B cell (primary cell): ENCODE data around the gene ERG. TPM values are rescaled to one million over a fixed set of nuclear protein-coding genes. Genes with fewer than 3 reads are reported as not detected.

Experiments used
- ATAC-seq: fragments of 200-7000 bp; cut with Tn5 transposase; one replicate; pipeline ENCODE4 v1.10.0; 2021; ENCODE audit warnings: low read depth, mild to moderate bottlenecking, moderate number of reproducible peaks, moderate library complexity
- CTCF ChIA-PET: fragments of 350-600 bp; sonication (Branson Sonifier 250); formaldehyde crosslinking; loops from one replicate; lab custom pipeline; 2021; ENCODE audit warnings: antibody characterized with exemption, inconsistent platforms; lab: Charles Lee
- POLR2A ChIA-PET: fragments of 350-600 bp; sonication (Branson Sonifier 250); formaldehyde crosslinking; loops from one replicate; lab custom pipeline; 2021; ENCODE audit warnings: antibody characterized with exemption; lab: Charles Lee
- DNase-seq: peaks from one replicate; pipeline ENCODE4 v3.0.0; 2013
- H2AFZ ChIP-seq: 2 replicates; pipeline ENCODE4 v1.6.1; 2012; ENCODE audit warnings: mild to moderate bottlenecking, low read depth, low read length; ENCODE audit not compliant: insufficient read depth, poor library complexity, severe bottlenecking
- H3K27ac ChIP-seq, 2 donors: 1 replicate in 1 of 2; 2 replicates in 1 of 2; pipeline ENCODE4 v1.5.1; 2012 to 2013; ENCODE audit warnings: low read length in 2 of 2, mild to moderate bottlenecking in 2 of 2, moderate library complexity in 1 of 2
- H3K27me3 ChIP-seq, 4 experiments: fragments of 200-600 bp in 1 of 4; sonication (generic) in 1 of 4; replicated peaks in 1 of 4; 1 replicate in 2 of 4; 2 replicates in 2 of 4; pipeline versions ENCODE4 v1.6.1 to v1.7.0; 2013 to 2016; ENCODE audit warnings: low read length in 3 of 4, mild to moderate bottlenecking in 2 of 4, mixed read lengths in 1 of 4, moderate library complexity in 1 of 4; ENCODE audit not compliant: insufficient read depth in 4 of 4, control insufficient read depth in 3 of 4; ENCODE audit errors: control extremely low read depth in 1 of 4
- H3K36me3 ChIP-seq, 2 experiments: replicated peaks in 1 of 2; 1 replicate in 1 of 2; 2 replicates in 1 of 2; pipeline versions ENCODE4 v1.6.1 to v1.7.1; 2013; ENCODE audit warnings: low read length in 1 of 2; ENCODE audit not compliant: insufficient read depth in 2 of 2, control insufficient read depth in 1 of 2; ENCODE audit errors: control extremely low read depth in 1 of 2, extremely low read depth in 1 of 2
- H3K4me1 ChIP-seq, 2 donors: fragments of 200-600 bp in 1 of 2; sonication (generic) in 1 of 2; 1 replicate in 1 of 2; 2 replicates in 1 of 2; pipeline versions ENCODE4 v1.5.1 to v1.6.1; 2013 to 2017; ENCODE audit warnings: low read length in 2 of 2; ENCODE audit not compliant: control insufficient read depth in 2 of 2, insufficient read depth in 2 of 2
- H3K4me2 ChIP-seq: replicated peaks from 2 replicates; pipeline ENCODE3; 2012; ENCODE audit warnings: mild to moderate bottlenecking, low read depth, low read length; ENCODE audit not compliant: poor library complexity, severe bottlenecking
- H3K4me3 ChIP-seq, 5 experiments: fragments of 200-600 bp in 1 of 5; sonication (generic) in 1 of 5; 1 replicate in 3 of 5; 2 replicates in 2 of 5; pipeline versions ENCODE4 v1.5.1 to v1.7.0; 2011 to 2016; ENCODE audit warnings: low read length in 4 of 5, mild to moderate bottlenecking in 4 of 5, low read depth in 2 of 5, control low read depth in 1 of 5, moderate library complexity in 1 of 5; ENCODE audit not compliant: insufficient read depth in 1 of 5; ENCODE audit errors: control extremely low read depth in 1 of 5, extremely low read depth in 1 of 5
- H3K79me2 ChIP-seq: fragments of 200-600 bp; sonication (generic); one replicate; pipeline ENCODE4 v1.6.0; 2016; ENCODE audit warnings: low read length; ENCODE audit not compliant: control insufficient read depth, insufficient read depth
- H3K9ac ChIP-seq: fragments of 200-600 bp; sonication (generic); 2 replicates; pipeline ENCODE4 v1.6.1; 2017; ENCODE audit warnings: mild to moderate bottlenecking, low read length, moderate library complexity
- H3K9me3 ChIP-seq, 3 donors: one replicate each; pipeline versions ENCODE4 v1.6.1 to v1.7.1; 2013; ENCODE audit warnings: low read length in 2 of 3; ENCODE audit not compliant: control insufficient read depth in 2 of 3, insufficient read depth in 1 of 3; ENCODE audit errors: control extremely low read depth in 1 of 3
- H4K20me1 ChIP-seq: 2 replicates; pipeline ENCODE4 v1.6.0; 2012; ENCODE audit warnings: mild to moderate bottlenecking, low read length; ENCODE audit not compliant: insufficient read depth, control insufficient read depth, poor library complexity, severe bottlenecking
- H3K27ac Mint-ChIP-seq: one replicate; pipeline ENCODE4 v1.8.0; 2021; ENCODE audit warnings: mixed read lengths
- H3K27me3 Mint-ChIP-seq: one replicate; pipeline ENCODE4 v1.8.0; 2021; ENCODE audit warnings: mixed read lengths
- H3K4me1 Mint-ChIP-seq: one replicate; pipeline ENCODE4 v1.8.0; 2021; ENCODE audit warnings: mixed read lengths
- H3K4me3 Mint-ChIP-seq: one replicate; pipeline ENCODE4 v1.8.0; 2021; ENCODE audit warnings: mixed read lengths
- H3K9me3 Mint-ChIP-seq: one replicate; pipeline ENCODE4 v1.8.0; 2022; ENCODE audit warnings: mixed read lengths; ENCODE audit not compliant: insufficient read depth
- EZH2 ChIP-seq: IDR thresholded peaks from 2 replicates; pipeline ENCODE4 v1.6.1; 2012; ENCODE audit warnings: borderline replicate concordance, low read depth, mild to moderate bottlenecking, moderate library complexity, low read length; ENCODE audit not compliant: insufficient read depth, poor library complexity, severe bottlenecking
- WGBS: methylation state at CpG from one replicate; pipeline ENCODE4 v1.1.5; 2013; ENCODE audit warnings: missing lambda C conversion rate; ENCODE audit not compliant: insufficient coverage; 5-methylcytosine and 5-hydroxymethylcytosine counted together
- intact Hi-C: fragments of 100-400 bp; cut with micrococcal nuclease; formaldehyde crosslinking; loops from one replicate; pipeline ENCODE4 v1.10.0; 2022
- polyA plus RNA-seq: library from polyadenylated mRNA; depleted of rRNA; stranded (reverse); fragments of >200 nt; gene quantifications from 2 replicates; pipeline ENCODE4 v1.2.3, GENCODE V29; 2012
- total RNA-seq, 2 donors: library from RNA; stranded (reverse); fragments of 120-200 nt in 1 of 2; gene quantifications; 1 replicate in 1 of 2; 2 replicates in 1 of 2; pipeline versions ENCODE4 v1.2.3 to v1.2.4, GENCODE V29; 2013 to 2022
- TF ChIP-seq, protein P1 (sequence below): fragments of 200-600 bp; IDR thresholded peaks from one replicate; pipeline ENCODE4 v1.8.0; 2022; ENCODE audit warnings: antibody characterized with exemption, mild to moderate bottlenecking

The ERG gene
- total and polyA plus RNA-seq, 2 donors (not counting 1 experiment from before 2014, with no cell fraction given) = 0.17 TPM; not detected in 1

DNA sequence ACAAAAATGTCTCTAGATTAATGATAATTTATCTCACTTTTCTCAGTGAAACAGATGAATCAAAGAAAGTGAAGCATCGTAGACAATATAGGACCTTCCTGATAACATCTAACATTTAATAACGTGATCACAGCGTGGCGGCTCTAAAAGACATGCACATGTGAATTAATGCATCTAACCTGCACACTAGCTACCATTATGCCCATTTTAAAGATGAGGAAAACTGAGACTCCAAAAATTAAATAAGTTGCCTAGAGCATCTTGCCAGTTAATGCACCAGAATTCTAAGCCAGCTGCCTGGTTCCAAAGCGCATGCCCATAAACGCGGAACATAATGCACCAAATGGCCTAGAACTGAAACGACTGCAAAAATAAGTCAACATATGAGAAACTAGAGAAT, 23.5 kb downstream of the ERG start:
- WGBS = 100% methylated on average over 1 of the region's 8 CpGs
- Histone ChIP-seq H3K27me3 (peaks cover 0 to 21% (median 2%) of the 10 kb centered on the region in 4 experiments), H3K4me3 (no peak overlapping the region), H2AFZ (no peak overlapping the region), H3K9ac (no peak overlapping the region), H3K9me3 (peaks cover 0 to 3% (median 0%) of the 10 kb centered on the region in 3 donors), H3K27ac (no peak overlapping the region), H3K4me2 (no peak overlapping the region), H4K20me1 (no peaks in the 10 kb centered on the region), H3K4me1 (no peaks in the 10 kb centered on the region), H3K36me3 (no peaks in the 10 kb centered on the region), H3K79me2 (no peaks in the 10 kb centered on the region)
- no peak overlapping the region for H3K4me3 Mint-ChIP-seq
- H3K27ac Mint-ChIP-seq = no peak overlapping the region
- H3K4me1 Mint-ChIP-seq = peaks cover 4% of the 10 kb centered on the region
- H3K9me3 Mint-ChIP-seq = no peaks in the 10 kb centered on the region
- ChIA-PET CTCF (no interaction called here), POLR2A (no interaction called here)
- DNase-seq (no peak), ATAC-seq (no peak)
- peaks cover 38% of the 10 kb centered on the region for H3K27me3 Mint-ChIP-seq
- intact Hi-C loops = no loop called here
- TF ChIP-seq, protein P1, sequence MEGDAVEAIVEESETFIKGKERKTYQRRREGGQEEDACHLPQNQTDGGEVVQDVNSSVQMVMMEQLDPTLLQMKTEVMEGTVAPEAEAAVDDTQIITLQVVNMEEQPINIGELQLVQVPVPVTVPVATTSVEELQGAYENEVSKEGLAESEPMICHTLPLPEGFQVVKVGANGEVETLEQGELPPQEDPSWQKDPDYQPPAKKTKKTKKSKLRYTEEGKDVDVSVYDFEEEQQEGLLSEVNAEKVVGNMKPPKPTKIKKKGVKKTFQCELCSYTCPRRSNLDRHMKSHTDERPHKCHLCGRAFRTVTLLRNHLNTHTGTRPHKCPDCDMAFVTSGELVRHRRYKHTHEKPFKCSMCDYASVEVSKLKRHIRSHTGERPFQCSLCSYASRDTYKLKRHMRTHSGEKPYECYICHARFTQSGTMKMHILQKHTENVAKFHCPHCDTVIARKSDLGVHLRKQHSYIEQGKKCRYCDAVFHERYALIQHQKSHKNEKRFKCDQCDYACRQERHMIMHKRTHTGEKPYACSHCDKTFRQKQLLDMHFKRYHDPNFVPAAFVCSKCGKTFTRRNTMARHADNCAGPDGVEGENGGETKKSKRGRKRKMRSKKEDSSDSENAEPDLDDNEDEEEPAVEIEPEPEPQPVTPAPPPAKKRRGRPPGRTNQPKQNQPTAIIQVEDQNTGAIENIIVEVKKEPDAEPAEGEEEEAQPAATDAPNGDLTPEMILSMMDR = no peak

DNA sequence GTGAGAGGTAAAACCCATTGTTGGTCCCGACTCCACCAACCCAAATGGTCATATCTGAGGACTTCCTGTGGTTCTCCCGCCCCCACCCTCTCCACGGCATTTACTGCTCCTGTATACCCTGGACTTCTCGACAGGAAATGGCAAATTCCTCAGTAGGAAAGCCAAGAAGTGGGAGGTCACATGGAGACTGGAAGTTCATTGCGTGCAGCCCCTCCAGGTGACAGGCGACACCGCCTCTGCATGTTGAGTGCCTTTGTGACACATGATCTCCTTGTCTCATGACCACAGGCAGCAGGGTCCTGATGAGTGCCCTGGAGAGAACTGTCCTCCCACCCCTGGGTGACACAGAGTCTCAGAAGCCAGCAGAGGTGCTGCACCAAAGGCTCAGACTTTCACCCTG, 24.2 kb downstream of the ERG start:
- ATAC-seq (no peak), DNase-seq (no peak)
- Mint-ChIP-seq H3K27me3 (peaks cover 34% of the 10 kb centered on the region), H3K9me3 (no peaks in the 10 kb centered on the region), H3K4me3 (no peak overlapping the region), H3K4me1 (peaks cover 4% of the 10 kb centered on the region), H3K27ac (no peak overlapping the region)
- no peaks in the 10 kb centered on the region for H3K36me3 ChIP-seq
- no peak for TF ChIP-seq EZH2
- TF ChIP-seq, protein P1 = no peak
- peaks cover 0 to 21% (median 2%) of the 10 kb centered on the region in 4 experiments for H3K27me3 ChIP-seq
- no peaks in the 10 kb centered on the region for H3K79me2 ChIP-seq
- ChIA-PET POLR2A (no interaction called here), CTCF (no interaction called here)
- H2AFZ ChIP-seq = no peak overlapping the region
- no peak overlapping the region for H3K4me3 ChIP-seq
- H3K27ac ChIP-seq = no peak overlapping the region
- no peaks in the 10 kb centered on the region for H3K4me1 ChIP-seq
- H3K4me2 ChIP-seq = no peak overlapping the region
- peaks cover 0 to 3% (median 0%) of the 10 kb centered on the region in 3 donors for H3K9me3 ChIP-seq
- intact Hi-C loops = no loop called here
- H4K20me1 ChIP-seq = no peaks in the 10 kb centered on the region
- H3K9ac ChIP-seq = no peak overlapping the region
- 58% methylated on average over 7 of the region's 7 CpGs for WGBS
